ENCODE measurements around the gene BARX2.

Gene BARX2

DNA sequence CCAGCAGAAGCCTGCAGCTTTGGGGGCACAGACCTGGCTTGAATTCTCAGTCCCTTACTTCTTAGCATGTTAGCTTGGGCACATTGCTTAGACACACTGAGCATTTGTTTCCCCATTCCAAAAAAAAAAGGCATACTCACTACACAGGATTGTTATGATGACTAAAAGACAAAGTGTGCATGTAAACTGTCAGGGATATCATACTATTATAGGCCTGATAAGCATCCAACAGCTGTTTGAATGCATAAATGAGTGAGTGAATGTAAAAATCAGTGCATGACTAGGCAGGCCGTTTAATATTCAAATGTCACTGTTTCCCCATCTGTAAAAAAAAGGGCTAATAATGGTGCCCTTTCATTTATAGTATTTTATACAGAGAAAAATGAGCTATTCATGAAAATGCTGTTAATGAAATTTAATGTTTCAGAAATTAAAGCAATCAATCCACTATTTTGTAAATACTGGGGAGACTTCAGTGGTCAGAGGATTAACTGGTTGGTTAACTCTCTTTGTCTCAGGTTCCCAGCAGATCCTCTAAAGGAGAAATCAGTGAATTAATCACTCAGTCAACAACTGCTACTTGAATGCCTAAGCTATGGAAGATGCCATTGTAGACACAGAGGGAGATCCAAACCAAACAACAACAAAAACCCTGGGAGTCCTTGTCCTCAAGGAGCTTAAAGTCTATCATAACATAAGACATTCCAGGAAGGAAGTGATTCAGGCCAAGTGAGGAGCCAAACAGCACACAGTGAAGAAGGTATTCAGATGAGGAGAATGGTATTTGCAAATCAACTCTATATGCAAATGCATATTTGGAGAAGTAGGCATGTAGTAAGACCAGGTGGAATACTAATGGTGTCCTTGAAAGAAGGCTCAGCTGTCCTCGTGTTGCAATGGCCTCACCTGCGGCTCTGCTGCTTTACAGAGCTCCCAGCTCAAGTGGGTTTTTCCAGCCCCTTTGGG, 26.8 kb downstream of the BARX2 start:
- DNase-seq (ENCODE audit: low spot score): no peak

DNA sequence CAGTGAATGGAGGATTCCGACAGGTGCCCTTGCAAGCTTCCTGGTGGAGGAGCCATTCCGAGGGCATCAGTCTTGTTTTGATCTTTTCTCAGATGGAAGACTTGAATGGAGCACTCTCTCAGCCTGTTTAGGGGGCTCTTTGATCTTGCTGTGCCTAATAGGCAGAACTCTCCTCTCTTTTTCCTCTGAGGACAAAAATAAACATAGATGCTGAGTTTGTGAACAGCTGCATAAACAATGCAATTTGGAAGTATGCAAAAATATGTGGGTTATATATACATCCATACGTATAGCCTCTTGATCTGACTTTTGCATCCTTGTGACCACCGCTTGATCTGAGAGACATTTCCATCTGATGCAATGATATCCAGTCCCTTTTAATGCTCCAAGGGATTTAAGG, 29.1 kb downstream of the BARX2 start:
- DNase-seq (ENCODE audit: low spot score): no peak

DNA sequence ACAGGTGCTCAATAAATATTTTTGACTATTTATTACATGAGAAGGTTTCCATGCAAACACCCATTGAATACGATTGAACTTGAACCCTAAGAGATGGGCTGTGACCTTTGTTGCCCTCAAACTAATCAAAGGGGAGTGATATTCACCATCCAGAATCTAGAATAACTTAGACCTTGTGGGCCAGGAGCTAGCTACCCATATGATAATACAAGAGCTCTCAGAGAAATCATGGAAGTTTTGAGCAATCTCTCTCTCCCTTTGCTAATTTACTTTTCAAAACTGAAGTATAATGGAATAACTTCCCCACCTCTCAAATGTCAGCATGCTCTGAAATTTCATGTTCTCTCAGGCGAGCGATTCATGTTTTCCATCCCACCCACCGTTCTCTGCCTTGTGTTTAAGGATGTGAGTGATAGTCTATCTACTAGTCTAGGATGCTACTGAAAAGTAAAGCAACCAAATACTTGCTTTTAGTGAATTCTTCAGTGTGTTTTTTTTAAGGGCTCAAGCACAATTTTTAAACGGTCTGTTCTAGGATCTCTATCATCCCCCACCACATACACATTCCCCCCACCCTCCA, 33.3 kb downstream of the BARX2 start:
- DNase-seq (ENCODE audit: low spot score): no peak

DNA sequence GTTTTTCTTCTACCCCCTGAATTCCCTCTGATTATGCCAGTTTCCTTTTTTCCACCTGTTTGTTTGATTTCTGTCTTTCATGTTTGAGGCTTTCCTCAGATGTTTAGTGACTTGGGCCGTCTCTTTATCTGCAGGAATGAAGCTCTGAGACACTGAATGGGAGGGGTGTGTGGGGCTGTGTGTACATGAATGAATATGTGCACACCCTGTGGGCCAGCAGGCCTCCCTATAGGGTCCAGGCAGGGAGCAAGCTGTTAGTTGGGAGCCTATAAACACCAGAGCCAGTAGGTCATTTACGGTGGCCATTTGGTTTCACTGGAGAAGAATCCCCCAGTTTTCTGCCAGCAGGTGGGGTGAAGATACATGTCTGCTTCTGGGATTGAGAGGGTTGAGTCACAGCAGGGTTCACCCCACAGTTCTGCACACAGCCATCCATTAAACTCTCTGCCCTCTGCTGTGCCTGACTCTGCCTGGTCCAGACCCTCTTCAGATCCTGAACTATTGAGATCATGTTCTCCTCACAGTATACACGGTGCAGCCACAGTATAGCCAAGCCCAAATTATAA, 34.8 kb downstream of the BARX2 start:
- no peak for DNase-seq (ENCODE audit: low spot score)

DNA sequence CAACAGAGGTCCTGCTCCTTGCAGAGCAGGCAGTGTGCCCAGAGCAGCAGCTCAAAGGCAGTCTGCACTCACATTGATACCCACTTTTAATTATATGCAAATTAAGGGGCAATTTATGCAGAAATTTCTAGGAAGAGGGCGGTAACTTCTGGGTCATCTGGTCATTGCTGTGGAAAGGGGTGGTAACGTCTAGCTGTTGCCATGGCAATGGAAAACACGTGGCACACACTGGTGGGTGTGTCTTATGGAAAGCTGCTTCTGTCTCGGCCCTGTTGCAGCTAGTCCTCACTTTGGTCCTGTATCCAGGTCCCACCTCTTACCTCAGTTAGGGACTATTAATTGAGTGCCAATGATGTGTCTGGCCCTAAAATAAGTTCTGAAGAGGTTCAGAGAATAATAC, 36.8 kb downstream of the BARX2 start:
- DNase-seq (ENCODE audit: low spot score): no peak

DNA sequence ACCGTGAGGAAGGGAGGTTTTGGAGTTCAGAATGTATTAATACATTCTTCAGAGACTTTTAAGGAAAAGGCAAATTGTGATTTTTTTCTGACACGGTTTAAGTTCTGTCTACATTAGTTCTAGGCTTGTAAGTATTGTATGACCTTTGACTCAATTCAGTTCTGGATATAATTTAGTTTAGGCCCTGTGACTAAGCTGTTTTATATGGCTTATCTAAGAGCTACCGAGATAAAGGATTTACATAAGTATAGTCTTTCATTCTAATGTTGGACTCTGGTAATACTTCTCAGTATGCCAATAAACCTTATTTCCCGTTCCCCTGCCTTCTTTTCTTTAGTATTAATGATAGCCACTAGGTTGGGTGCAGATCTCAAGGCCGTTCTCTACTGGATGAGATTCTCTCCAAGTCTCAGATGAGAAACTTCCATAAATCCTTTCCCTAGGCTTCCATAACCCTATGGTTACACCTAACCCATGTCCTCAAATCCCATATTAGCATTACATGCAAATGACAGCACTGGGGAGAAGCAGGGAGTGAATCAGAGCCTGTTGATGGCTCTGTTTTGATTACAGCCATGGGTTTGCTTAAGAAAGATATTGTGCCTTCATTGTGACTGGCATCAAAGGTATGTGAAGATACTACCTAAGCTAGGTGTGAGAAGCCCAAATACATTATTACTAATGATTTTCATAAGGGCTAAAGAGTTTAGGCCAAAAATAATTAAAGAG, 38.7 kb downstream of the BARX2 start:
- DNase-seq (ENCODE audit: low spot score): no peak

DNA sequence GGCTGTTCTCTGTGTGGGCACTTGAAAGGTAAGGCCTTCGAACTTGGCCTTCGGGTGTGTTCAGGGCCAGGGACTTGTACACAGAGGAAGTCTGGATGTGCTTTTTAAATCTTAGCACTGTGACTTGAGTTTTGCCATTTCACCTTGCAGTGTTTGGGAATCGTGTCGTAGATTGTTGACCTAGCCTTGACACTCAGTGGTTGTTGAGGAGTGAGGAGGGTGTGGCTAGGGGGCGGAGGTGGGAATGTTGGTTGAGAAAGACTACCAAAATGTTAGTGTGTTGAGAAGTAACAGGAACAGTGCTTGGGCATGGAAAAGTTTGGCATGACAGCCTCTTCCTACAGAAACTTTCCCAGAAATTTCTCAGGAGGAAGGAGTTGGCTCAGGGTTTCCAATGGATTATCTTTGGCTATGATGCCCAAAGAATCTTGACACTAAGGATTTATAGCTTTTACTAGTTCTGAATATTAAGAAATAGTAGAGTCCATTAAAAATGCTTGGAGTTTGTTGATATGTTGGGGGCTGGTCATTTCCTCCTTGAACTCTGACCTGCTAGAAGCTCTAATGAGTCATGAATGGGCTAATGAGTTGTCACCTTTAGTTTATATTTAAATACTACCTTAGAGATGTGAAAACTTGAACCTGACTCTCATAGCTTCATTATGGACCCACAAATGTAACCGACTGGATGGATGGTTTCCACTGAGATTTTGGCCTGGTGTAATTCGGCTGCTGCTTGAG, 40.6 kb downstream of the BARX2 start:
- DNase-seq (ENCODE audit: low spot score): no peak

DNA sequence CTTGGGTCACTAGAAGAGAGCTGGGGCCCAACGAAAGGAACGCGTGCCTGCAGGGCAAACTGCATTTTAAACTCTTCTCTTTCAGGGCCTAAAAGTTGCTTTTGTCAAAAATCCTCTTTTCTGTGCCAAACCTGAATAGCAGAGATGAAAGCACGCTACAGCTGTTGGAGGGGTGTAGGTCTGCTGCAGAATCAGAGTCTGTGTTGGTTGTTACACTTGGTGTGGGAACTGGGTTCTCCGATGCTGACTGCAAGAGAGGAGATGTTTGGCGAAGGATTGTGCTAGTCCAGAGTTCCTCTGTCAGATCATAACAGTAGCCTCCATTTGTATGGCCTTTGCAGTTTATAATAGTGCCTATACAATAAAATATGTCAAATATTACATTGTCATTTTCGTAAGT, 41.8 kb downstream of the BARX2 start:
- DNase-seq (ENCODE audit: low spot score): no peak

DNA sequence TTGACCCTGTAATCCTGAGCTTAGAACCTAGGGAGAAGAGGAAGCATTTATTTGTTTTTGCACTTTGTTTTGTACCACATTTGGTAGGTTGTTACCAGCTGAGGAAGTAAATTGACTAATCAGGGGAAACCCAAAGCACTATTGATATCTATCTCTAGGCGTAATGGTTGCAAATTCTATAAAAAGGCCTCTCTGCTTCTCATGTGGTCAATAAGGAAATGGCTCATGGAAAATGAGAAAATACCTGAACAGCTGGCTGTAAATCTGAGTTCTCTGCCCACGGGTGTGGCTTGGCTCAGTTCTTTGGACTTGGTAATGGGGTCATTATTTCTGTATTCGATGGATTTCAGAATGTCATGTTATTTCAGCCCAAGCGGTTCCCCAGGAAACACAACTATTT, 42.4 kb downstream of the BARX2 start:
- no peak for DNase-seq (ENCODE audit: low spot score)

DNA sequence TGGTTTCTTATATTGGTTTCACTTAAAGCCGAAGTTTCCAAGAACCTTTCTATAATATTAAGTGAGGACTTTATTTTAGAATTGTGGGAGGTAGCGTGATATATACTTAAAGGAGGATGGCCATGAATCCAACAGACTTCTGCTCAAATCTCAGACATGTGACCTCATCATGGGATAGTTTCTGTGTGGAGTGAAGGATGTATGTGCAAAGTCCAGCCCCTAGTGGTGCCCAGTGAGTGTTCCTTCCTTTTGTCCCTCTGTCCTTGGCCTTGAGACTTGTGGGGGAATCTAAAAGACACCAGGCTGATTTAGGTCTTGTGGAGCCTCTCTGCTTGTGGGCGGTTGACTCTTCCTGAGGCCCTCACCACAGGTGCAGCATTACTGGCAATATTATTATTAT, 43.7 kb downstream of the BARX2 start:
- DNase-seq (ENCODE audit: low spot score): no peak

DNA sequence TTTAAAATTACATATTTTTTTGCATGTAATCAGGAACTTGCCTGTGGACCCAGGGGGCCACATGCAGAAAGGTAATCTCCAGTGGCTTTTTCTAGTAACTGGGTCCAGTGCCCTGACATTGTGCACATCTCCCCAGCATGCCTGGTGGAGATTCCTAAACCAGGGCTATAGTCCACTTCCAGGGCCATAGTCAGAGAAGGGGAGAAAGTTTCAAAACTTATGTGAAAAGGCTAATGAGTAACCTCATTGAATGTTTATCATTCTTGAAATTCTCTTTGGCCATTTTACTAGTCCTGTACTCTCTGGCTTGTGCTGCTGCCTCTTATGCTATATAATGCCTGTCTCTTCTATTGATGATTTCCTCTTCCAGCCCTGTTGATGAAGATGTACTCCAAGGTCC, 47.8 kb downstream of the BARX2 start:
- DNase-seq (ENCODE audit: low spot score): no peak

DNA sequence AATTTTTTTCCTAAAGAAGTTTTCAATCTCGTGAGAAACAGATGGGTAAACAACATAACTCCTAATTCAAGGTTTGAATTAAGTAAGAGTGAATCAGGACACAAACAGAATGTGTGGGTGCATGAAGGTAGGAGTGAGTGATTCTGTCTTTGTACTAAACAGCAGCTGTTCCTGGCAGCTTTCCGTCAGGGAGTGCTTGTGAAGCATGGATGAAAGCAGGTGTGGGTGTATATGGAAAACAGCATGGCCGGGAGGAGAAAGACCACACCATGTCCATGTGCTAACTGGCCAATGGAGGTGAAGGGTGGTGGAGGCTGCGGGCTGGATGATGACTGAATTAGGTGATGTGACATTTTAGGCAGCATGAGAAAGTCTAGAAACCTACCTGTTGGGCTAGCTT, 49.6 kb downstream of the BARX2 start:
- no peak for DNase-seq (ENCODE audit: low spot score)

DNA sequence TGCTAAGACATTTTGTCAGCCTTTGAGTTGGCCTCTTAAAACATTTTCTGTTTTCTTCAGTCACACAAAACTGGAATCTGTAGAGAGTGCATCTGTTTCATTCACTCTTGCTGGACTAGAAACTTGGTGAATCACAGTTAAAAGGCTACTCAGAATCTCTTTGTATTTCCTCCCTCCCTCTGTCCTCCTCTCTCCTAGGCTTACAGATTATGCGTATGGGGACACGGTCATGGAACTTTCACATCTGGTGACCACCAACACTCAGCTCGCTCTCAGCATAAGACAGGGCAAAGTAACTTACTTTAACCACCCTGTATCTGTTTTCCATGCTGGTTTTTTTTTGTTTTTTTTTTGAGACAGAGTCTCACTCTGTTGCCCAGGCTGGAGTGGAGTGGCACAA, 50.4 kb downstream of the BARX2 start:
- DNase-seq (ENCODE audit: low spot score): no peak

DNA sequence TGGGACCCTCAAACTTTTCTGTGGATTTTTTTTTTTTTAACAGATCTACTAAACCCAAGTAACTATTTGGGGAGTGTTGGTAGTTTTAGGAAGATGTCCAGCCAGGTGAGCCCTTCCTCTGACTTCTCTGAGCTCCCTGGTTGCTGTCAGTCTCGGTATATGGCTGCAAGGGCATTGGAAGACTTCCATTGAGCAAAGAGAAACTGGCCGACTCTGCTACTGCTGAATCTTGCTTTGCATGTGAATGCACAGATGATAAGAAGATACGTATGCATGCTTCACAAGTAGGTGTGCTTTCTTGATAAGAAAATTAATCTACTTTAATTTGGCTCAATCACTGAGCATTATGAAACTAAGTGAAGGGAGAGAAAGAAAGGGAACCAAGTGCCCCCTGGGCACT, 51.1 kb downstream of the BARX2 start:
- no peak for DNase-seq (ENCODE audit: low spot score)

DNA sequence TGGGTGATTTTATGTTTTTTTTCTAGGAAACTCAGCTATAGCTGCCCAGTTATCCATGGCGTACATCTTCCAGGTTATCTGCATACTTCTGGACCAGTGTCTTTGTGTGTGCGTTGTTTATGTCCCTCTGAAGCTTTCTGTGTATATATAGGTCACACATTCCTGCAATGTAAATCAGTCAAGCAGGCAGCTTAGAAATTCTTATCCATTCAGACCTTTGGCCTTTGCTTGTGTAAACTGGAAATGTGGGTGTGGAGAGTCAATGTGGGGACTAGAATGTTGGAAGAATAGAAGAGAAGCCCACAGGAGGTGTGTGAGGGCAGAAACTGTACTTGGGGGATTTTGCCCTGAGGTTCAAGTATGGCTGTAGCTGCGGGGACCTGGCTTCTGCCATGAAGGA, 51.7 kb downstream of the BARX2 start:
- no peak for DNase-seq (ENCODE audit: low spot score)

DNA sequence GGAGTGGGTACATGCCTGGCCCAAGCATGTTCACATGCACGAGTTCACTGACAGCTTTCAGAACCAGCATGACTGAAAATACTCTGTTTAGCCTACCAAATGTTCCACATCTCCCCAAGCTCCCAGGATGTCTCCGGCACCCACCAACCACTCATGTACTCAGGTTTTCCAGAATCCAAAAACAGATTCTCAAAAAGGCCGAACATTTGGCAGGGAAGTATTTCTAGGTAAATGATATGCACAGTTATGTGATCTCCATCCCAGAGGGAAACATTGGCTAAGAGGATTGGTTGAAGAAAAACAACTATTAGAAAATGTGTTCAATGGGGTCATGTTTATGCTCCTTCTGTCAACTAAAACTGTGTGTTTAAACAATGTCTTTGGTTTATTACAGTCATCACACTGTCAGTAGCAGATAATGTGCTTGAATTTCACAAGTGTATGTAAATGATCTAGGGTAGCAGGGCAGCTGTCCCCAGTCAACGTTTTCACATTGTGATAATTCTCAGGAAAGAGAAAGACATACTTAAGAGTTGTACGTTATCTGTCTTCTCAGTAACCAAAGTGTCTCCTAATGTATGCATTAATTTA, 52.3 kb downstream of the BARX2 start:
- no peak for DNase-seq (ENCODE audit: low spot score)

DNA sequence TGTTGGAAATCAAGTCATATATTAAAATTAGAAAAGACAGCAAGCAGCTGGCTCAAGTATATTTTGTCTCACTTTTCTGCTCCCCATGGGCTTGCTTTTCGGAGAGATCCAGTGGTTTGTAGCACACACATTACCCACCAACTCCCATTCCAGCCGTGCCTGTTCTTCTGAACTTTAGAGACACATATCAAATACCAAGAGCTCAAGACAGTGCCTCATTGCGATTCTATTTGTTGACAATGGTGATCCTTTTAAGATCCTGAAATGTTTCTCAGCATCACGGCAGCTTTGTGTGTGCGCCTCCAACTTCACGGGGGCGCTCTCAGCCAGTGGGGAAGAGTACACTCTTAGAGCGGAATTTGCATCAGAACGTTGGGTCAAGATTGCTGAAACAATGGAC, 52.9 kb downstream of the BARX2 start:
- no peak for DNase-seq (ENCODE audit: low spot score)

DNA sequence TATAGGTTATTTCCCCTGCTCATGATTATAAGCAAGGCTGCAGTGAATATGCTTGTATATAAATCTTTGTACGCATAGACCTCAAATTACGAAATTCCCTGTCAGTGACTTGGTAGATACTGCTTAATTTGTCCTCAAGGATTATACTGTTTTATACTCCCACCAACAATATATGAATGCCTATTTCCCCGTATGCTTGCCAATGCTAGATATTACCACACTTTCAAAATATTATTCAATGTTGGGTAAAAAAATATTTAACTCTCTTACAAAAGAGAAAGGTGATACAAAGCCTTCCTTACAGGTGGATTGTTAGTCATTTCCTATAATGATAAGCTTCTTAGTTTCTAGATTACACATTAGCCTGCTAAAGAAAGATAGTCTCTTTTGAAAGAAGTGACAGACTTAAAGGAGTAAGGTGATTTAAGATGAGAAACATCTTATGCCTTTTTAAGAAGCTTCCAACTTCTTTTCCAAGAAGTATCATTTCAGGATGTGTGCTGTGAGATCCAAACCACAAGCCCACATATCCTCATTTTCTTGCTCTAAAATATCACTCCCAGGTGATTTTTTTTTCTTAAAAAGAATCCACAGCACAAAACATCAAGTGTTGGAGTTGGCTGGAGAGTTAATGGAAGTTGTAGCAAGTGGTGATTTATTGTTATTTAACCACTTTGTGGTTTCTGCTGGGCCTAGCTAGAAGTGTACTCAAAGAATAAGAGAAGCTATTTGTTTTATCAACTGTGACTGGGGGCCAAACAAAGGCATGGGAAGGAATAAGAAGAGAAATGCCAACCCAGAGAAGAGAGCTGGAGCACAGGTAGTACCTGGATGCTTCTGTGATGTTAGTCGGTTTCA, 59.2 kb downstream of the BARX2 start:
- no peak for DNase-seq (ENCODE audit: low spot score)

DNA sequence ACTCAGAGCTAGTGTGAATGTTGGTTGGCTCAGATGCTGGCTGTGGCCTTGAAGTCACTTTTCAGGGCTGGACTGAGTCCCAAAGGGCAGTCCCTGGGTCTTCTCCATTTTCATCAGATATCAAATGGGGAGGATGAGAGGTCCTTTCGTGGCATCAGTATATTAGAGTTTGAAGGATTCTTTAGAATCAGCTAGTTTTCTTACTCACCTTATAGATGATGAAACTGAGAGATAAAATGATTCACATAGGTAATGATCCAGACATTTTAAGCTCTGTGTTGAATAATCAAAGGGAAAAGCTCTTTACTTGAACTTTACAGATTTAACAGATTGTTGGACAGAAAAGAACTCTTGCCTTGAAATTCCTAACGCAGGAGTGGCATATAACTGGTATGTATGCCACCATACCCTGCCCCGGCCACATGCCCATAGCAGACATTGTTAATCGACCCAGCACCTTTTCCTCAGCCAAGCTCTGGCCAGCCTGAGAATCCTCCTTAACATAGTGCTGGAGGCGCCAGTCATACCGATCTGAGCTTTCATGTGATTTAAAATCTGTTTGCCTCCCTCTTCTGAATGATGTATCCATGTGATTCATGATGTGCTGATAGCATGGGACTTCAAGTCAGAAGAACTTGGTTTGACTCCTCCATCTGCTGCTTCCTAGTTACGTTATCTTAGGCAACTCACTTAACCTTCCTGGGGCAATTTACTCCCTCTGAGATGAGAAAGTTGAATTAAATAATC, 60.0 kb downstream of the BARX2 start:
- no peak for DNase-seq (ENCODE audit: low spot score)

DNA sequence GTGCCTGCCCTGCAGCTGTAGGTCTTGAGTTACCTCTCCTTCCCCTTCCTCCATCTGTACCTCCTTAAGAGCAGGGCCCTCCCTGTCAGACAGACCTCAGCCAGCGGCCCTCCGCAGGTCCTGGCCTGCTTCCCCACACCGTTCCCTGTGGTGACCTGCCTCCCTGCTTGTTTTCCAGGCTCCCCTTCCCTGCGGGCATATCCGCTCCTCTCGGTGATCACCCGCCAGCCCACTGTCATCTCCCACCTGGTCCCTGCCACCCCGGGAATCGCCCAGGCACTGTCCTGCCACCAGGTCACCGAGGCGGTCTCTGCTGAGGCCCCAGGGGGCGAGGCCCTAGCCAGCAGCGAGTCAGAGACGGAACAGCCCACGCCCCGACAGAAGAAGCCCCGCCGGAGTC, 60.9 kb downstream of the BARX2 start:
- DNase-seq (ENCODE audit: low spot score): no peak

Measured in CD4-positive, alpha-beta T cell treated with Interleukin-6 at 100 ng/mL for 8 hours (primary cell).